HG03442 (cell line): ENCODE measurements around the gene E2F4.

Experiments
- ATAC-seq: cut with Tn5 transposase; IDR thresholded peaks from one replicate; pipeline ENCODE4 v1.9.1; 2021; ENCODE audit warnings: mild to moderate bottlenecking, moderate library complexity; ENCODE audit not compliant: unreplicated experiment

Gene E2F4

DNA sequence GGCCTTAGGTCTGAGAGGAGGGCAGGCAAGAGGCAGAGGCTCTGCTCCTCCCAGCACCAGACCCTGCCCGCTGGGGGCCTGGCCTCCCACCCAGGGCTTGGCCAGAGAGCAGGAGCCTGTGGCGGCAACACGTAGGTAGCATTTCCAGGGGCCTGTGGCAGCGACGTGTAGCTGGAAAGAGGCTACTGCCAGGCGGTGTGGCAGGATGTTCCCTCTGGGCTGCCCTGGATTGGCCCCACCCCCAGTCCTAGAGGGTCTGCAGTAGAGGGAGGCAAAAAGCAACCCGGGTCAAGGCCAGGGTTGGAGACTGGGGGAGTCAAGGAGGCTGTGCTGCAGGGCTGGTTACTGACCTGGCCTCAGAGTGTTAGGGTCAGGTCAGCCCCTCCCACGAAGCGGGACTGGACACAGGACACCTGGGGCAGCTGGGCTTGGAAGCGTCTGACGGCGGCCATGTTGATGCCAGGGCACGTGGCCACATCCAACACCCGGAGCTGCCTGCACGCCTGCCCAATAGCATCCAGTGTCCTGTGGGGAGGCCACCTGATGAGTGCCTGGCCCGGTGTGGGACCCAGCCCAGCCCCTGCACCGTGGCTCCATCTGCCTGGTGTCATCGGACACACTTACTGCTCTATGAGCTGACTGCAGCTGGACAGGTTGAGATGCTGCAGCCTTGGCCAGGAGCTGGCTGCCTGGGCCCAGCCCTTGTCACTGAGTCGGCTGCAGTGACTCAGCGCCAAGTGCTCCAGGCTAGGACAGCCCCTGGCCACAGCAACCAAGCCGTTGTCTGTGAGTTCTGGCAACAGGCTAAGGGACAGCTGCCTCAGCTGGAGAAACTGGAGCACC lies 15.5 kb downstream of the E2F4 start:
- no peak for ATAC-seq

DNA sequence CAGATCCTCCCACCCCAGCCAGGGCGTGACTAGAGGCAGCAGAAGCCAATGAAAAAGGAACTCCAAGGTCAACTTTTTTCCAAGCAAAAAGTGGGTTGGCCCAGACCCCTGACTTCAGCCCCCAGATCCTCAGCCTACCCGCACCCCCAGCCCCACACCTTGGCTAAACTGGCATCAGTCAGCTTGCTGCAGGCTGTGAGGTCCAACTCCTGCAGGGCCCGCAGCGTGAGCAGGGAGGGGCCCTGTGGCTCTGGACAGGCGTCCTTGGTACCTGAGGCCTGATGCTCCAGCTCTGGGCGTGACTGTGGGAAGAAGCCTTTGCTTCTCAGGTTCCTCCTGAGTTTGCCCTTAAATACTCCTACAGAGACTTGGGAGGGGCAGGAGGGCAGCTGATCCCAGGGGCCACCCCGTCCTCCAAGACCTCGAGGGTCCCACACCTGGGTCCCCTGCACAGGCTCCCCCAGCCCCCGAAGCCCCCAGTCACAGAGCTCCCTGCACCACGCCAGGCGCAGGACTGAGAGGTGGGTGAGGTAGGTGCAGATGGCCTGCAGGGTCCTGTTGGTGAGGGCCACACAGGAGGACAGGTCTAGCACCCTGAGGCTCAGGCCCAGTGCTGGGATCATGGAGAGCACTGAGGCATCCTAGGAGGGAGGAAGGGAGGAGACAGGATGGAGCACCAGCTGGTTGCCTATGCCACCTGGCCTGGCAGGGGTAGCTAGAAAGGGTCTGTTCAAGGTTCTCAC lies 16.4 kb downstream of the E2F4 start:
- no peak for ATAC-seq

DNA sequence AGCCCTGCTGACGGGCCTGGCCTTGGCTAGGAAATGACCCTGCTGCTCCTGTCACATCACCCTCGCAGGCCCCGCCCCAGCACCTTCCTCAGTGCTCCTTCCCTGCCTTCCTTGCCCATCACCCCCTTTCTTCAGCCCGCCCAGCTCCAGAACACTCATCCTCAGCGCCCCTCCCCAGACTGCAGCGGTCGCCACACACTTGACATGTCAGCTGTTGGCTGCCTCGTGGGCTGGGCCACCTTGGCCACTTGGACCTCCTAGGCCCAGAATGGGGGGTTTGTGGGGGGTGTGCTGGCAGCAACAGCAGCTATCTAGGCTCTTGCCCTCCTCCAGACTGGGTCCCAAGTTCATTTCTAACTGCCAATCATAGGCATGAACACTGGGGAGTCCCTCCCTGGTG lies 17.6 kb downstream of the E2F4 start:
- ATAC-seq = no peak

DNA sequence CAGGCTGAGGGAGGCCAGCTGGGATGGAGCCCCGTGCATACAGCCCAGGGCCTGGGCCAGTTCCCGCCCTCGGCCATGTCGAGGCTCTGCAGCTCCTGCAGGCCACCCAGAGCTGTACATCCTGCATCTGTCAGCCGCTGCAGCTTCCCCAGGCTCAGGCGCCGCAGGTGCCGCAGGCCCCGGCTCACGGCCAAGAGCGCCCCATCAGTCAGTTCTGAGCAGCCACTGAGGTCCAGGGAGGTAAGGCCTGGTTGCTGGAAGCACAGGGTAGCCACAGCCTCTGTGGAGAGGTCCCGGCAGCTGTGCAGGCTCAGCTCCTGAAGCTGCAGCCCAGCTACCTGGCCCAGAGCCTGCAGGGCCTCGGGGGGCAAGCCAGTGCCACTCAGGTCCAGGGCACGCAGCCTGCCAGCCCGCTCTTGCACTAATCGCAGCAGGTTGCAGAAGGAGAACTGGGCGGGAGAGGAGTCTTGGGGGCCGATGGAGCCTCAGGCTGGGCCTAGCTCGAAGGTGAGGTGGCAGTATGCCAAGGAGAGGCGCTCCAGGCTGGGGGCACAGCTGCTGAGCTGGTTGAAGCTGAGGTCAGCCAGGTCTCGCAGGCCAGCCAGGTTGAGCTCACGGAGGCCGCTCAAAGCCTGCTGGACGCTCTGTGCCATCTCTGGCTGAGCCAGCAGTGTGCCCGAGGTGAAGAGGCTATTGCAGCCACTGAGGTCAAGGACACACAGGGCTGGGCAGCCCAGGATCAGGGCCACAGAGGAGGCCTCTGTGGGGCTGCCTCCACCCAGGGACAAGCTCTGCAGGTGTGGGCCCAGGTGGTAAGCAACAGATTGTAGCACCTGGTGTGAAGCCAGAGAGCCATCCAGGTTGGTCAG lies 18.3 kb downstream of the E2F4 start:
- ATAC-seq = no peak

DNA sequence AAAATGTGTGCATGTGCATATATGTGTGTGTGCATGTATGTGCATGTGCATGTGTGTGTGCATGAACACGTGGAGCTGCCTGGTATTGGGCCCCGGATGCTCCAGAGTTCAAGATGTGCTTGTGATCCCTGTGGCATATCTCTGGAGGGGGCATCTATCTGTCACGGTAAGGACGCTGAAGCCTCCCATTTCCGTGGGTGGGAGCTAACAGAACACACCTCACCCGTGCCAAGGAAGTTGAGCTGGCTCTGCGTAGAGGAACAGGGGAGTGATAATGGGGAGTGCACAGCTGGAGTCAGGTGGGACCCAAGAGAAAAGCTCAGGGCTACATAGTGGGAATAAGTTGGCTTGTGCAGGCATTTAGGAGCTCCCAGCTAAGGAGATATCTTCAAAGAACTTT lies 19.7 kb downstream of the E2F4 start:
- ATAC-seq = no peak

DNA sequence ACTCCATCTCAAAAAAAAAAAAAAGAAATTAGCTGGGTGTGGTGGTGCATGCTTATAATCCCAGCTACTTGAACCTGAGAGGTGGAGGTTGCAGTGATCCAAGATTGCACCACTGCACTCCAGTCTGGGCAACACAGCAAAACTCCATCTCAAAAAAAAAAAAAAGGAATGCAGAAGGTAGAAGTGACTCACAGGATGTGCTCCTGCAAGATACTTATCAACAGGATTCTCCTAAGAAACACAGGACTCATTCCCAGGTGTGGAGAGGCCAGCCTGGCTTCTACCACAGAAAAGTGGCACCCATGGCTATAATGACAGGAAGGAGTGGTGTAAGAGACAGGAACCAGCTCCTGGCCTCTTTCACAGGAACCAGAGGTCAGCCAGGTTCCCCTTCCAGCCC lies 20.8 kb downstream of the E2F4 start:
- ATAC-seq = no peak

DNA sequence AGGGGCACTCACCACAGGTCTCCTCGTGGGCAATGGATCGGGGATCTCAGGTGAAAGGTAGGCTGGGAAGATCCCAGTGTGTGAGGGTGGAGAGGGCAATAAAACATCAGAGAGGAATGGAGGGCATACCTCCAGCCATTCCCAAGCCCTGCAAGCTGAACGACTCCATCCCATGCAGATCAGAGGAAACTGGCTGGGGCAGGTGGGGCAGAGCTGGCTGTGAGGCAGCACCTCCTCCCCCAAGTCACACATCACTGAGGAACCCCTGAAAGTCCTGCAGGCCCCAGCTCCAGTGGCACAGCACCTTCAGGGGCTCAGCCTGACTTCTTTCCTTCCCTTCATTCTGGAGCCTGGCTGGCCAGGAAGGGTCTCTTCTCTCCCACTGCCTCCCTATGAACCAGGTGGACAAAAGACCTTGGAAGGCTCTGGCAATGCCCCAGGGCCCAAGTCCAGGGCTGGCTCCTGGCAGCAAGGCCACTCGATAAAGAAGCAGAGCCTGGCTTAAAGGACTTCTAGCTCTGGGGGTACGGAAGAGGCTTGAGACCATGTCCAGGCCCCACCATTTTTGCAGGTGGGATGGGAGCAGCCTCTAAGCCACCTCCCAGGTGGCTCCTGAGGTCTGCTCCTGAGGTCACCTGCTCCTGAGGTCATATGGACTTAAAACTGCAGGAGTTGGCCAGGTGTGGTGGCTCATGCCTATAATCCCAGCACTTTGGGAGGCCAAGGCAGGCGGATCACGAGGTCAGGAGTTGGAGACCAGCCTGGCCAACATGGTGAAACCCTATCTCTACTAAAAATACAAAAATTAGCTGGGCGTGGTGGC lies 21.5 kb downstream of the E2F4 start:
- ATAC-seq = no peak

DNA sequence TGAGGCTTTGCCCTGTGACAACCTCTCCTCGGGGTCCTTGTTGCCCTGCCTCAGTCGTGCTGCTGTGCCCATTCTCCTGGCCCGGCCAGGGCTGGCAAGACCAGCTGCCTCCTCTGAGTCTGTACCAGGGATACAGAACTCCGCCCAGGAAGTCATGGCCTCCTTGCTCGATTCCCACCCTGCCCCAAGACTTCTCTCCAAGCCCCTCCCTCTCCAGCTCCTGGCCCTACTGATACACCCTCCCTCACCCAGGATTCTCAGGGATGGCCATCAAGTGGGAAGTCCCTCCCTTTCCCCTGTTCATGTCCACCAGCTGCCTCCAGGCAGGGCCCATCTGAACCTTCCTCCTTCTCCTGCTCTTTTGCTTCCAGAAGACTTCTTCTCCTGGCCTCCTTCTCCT lies 23.8 kb downstream of the E2F4 start:
- no peak for ATAC-seq

DNA sequence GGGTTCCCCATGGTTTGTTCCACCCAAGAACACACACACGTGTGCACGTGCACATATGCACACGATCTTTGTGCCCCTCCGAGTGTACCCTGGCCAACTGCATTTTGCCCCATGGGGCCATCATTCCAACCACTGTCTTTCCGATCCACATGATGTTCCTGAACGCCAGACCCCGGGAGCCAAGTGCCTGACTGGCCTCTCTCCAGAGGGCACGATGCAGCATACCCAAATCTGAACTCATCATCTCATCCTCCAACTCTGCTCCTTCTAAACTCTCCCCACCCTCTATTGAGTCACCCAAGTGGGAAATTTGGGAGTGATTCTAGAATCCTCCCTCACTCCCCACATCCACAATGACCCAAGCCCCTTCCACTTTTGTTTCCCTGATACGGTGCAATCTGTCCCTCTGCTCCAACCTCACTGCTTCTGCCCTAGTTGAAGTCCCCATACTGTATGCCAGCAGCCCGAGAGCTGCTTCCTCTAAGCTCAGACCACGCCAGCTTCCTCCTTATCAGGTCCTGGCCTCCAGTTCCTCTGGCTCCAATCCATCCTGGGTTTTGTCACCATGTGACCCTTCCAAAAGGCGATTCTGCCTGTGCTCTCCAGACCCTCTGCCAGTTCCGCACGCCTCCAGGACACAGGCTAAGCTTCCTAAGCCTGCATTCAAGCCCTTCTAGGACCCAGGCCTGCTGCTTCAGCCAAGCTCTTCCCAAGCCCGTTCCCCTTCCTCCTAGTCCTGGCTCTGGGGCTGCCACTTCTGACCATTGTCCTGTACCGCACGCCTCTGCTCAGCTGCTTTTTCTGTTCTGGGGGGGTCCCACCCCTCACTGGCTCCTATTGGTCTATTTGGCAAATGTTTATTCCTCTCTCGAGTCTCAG lies 24.9 kb downstream of the E2F4 start:
- ATAC-seq = no peak

DNA sequence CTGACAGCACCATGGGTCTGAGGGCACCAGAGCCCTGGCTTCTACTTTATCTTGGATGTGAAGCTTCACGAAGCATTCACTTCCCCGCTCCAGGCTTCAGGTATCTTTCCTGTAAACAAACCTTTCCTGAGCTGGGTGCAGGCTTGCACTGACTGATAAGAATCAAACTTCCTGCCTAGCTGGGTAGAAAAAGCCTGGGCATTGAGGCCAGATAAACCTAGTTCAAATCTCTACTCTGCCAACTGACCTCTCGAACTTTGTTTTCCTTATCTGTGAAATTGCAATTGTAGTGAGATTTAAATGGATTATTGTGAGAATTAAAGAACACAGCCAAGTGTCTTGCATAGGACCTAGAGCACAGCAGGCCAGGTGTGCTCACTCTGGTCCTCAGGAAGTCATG lies 32.0 kb downstream of the E2F4 start:
- no peak for ATAC-seq

DNA sequence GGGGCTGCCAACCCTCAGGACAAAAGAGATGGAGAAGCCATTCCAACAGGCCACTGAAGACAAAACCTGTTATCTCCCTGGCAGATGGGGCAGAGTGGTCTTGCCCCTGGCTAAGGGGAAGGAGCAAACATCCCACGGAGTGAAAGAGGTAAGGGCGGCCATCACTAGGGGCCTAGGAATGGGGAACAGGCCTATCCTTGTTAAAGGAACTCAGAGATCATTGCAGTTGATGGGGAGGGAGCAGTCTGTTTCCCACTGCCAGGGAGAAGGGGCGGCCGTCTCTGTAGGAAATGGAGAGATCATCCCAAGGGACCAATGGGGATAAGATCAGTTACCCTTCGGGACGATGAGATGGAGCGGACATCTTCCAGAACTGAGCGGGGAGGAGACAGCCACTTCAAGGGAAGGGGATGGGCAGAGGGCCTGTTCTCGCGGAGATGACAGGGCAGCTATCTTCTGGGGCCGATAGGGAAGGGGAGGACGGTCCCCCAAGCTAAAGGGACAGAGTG lies 34.4 kb downstream of the E2F4 start:
- no peak for ATAC-seq

DNA sequence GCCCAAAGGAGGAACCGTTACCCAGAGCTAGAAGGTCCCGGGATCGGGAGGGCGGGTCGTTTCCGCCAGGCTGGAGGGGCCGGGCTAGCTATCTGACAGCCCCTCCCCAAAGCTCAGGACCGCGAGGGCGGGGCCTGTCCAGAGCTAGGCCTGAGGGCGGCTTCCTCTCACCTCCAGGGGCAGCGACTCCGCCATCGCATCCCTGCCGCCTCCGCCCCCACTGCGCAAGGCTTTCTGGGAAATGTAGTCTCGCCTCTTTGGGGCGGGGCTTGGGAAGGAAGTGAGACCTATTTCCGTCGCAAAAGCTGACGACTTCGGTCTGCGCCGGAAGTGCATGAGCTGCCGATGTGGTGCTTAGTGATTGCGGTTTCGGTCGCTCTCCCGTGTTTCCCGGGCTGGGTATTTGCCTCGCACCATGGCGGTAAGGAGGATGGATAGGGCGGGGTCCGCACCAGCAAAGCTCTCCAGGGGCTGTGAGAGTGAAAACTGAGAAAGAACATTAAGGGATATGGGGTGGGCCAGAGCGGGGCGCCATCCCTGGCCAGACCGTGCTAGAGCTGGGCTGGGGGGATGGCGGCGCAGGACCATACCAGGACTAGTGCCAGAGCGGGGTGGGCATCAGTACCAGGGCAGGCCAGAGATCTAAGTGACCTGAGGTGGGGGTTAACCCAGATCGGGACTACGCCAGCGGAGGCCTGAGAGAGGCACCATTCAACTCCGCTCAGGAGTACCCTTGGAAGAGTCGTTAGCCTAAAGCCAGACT lies 35.0 kb downstream of the E2F4 start, which contains the start of gene TMEM208:
TSS of gene TMEM208 (plus strand) at position 327 of the 763 bp plus-strand sequence. CDS start at position 416, 89 bp downstream.
- peak; percentile 93 for ATAC-seq

DNA sequence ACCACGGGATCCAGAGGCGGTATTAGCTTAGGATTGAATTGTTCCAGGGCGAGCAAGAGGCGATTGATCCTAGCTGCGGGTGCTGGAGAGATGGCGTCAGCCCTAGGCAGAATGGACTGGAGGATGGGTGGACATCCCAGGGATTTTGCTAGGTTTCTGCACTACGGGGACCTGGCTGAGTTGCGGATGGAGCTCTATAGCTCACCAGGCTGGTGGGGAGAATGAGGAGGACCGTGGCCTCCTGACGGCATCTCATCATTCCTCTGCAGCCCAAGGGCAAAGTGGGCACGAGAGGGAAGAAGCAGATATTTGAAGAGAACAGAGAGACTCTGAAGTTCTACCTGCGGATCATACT lies 35.6 kb downstream of the E2F4 start:
- no peak for ATAC-seq

DNA sequence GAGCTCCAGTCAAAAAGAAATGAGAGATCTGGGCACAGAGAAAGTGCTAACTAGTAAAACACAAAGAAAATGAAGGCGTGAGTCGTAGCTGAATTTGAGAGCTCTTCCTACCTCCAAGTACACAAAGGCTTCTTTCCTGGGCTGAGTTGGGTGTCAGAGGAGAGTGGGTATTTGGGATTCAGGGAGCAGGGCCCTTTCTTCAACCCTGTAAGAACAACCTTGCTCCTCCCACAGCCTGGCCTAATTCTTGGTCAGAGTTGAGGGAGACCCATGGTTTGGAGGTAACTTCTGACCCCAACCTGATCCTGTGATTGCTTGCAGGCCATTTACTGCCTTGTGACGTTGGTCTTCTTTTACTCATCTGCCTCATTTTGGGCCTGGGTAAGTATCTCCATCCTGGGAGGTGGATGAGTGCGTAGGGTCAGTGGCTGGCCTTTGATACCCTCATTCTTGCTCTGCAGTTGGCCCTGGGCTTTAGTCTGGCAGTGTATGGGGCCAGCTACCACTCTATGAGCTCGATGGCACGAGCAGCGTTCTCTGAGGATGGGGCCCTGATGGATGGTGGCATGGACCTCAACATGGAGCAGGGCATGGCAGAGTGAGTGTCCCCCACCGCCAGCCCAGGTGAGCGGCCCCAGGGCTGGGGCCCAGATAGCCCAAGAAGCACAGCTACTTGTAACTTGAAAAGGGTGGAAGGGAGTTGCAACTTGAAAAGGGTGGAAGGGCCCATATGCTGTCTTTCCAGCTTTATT lies 36.3 kb downstream of the E2F4 start:
- no peak for ATAC-seq

DNA sequence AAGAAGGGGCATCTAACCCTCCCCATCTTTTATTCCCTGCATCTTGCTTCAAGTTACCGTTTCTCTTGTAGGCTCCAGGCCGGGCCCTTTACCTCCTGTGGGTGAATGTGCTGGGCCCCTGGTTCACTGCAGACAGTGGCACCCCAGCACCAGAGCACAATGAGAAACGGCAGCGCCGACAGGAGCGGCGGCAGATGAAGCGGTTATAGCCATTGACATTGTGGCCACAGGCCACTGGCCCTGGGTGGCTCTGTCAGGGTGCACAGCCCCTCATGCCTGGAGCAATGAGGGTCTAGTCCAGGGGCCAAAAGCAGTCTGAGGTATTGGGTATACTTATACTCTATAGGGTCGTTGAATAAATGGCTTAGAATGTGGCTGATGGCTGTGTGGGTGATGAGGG lies 37.0 kb downstream of the E2F4 start:
- no peak for ATAC-seq

DNA sequence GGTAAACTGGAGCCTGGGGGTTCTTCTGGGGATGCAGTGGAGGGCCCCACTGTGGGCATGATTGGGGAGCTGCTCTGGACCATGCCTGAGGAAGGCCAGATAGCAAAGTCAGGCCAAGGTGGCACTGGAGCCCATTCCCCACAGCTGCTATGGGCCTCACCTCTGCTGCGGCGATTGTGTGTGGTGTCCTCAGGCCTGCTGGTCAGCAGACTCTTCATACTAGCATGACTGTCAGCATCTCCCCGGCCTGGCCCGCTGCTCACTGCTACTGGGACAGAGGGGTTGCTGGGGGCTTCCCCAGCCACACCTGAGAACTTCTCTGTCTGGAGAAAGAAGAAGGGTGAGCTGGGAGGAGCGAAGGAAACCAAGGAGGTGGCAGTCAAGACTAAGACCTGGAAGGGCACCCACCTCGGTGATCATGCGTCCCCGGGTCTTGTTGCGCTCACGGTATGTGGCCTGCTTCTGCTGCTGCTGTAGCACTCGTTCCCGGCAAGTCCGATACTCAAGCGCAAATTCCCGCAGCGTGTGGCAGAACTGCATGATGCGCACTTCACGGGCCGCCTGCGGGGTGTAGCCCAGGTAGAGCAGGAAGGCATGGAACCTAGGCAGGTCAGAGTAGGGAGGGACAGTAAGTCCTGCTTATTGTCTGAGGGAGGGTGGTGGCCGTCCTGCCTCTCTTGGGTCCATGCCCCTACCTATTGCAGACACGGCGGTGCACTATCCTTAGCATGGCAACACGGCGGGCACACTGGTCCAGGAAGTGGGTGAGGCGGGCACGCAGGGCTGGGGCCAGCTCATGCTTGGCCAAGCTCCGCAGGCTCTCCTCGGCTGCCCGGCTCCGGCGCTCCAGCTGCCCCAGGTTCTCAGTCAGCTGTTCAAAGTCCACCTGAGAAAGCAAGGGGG lies 38.2 kb downstream of the E2F4 start:
- ATAC-seq = no peak
